ENCODE results near the gene MMS22L.
"Not testable (repeated sequence)": the region's sequence is repeated elsewhere in the genome, so short reads cannot be mapped to it uniquely, and the experiment has no call there.

MMS22L gene

GRCh38 chr6:97186416-97186999 is 96.5 kb downstream of the MMS22L start:
- Histone ChIP-seq H3K27me3 (ENCODE audit: insufficient read depth, low read length) (no peaks in the 10 kb centered on the region), H3K4me3 (ENCODE audit: low read length) (no peak overlapping the region), H3K4me1 (ENCODE audit: insufficient read depth, low read length) (no peaks in the 10 kb centered on the region), H3K27ac (ENCODE audit: low read depth, low read length) (no peak overlapping the region), H3K9ac (ENCODE audit: low read depth, low read length) (no peak overlapping the region), H3K36me3 (ENCODE audit: insufficient read depth, low read length) (peaks cover 13% of the 10 kb centered on the region), H3K9me3 (ENCODE audit: insufficient read depth, low read depth, low read length) (no peaks in the 10 kb centered on the region)
- WGBS, result 40% methylated on average over 3 of the region's 3 CpGs

GRCh38 chr6:97177905-97178304 is 105.1 kb downstream of the MMS22L start:
- H3K4me3 ChIP-seq (ENCODE audit: low read length), result no peak overlapping the region
- H3K9me3 ChIP-seq (ENCODE audit: insufficient read depth, low read depth, low read length), result no peaks in the 10 kb centered on the region
- no peak overlapping the region for H3K9ac ChIP-seq (ENCODE audit: low read depth, low read length)
- no peak overlapping the region for H3K27ac ChIP-seq (ENCODE audit: low read depth, low read length)
- peaks cover 69% of the 10 kb centered on the region for H3K36me3 ChIP-seq (ENCODE audit: insufficient read depth, low read length)
- H3K4me1 ChIP-seq (ENCODE audit: insufficient read depth, low read length), result no peaks in the 10 kb centered on the region
- no peaks in the 10 kb centered on the region for H3K27me3 ChIP-seq (ENCODE audit: insufficient read depth, low read length)
- 100% methylated on average over 3 of the region's 3 CpGs for WGBS

GRCh38 chr6:97176468-97176867 is 106.5 kb downstream of the MMS22L start:
- Histone ChIP-seq H3K27ac (ENCODE audit: low read depth, low read length) (no peak overlapping the region), H3K4me1 (ENCODE audit: insufficient read depth, low read length) (no peaks in the 10 kb centered on the region), H3K9me3 (ENCODE audit: insufficient read depth, low read depth, low read length) (no peaks in the 10 kb centered on the region), H3K4me3 (ENCODE audit: low read length) (no peak overlapping the region), H3K36me3 (ENCODE audit: insufficient read depth, low read length) (peaks cover 68% of the 10 kb centered on the region), H3K9ac (ENCODE audit: low read depth, low read length) (no peak overlapping the region), H3K27me3 (ENCODE audit: insufficient read depth, low read length) (no peaks in the 10 kb centered on the region)
- WGBS, result 95% methylated on average over 2 of the region's 2 CpGs

- H3K27ac ChIP-seq (ENCODE audit: low read depth, low read length), result no peak overlapping the region
- H3K4me1 ChIP-seq (ENCODE audit: insufficient read depth, low read length), result no peaks in the 10 kb centered on the region
- H3K27me3 ChIP-seq (ENCODE audit: insufficient read depth, low read length), result no peaks in the 10 kb centered on the region
- no peaks in the 10 kb centered on the region for H3K9me3 ChIP-seq (ENCODE audit: insufficient read depth, low read depth, low read length)
- peaks cover 67% of the 10 kb centered on the region for H3K36me3 ChIP-seq (ENCODE audit: insufficient read depth, low read length)
- WGBS, result 93% methylated on average over 4 of the region's 4 CpGs
- H3K4me3 ChIP-seq (ENCODE audit: low read length), result no peak overlapping the region
- no peak overlapping the region for H3K9ac ChIP-seq (ENCODE audit: low read depth, low read length)
Measured at GRCh38 chr6:97175806-97176205, 107.2 kb downstream of the MMS22L start.

- Histone ChIP-seq H3K4me1 (ENCODE audit: insufficient read depth, low read length) (no peaks in the 10 kb centered on the region), H3K27me3 (ENCODE audit: insufficient read depth, low read length) (no peaks in the 10 kb centered on the region), H3K9ac (ENCODE audit: low read depth, low read length) (no peak overlapping the region), H3K36me3 (ENCODE audit: insufficient read depth, low read length) (peaks cover 67% of the 10 kb centered on the region), H3K9me3 (ENCODE audit: insufficient read depth, low read depth, low read length) (no peaks in the 10 kb centered on the region), H3K4me3 (ENCODE audit: low read length) (no peak overlapping the region), H3K27ac (ENCODE audit: low read depth, low read length) (no peak overlapping the region)
- WGBS, result 95% methylated on average over 2 of the region's 2 CpGs
Measured at GRCh38 chr6:97174471-97174870, 108.5 kb downstream of the MMS22L start.

GRCh38 chr6:97160280-97160679 is 122.7 kb downstream of the MMS22L start:
- no peaks in the 10 kb centered on the region for H3K27me3 ChIP-seq (ENCODE audit: insufficient read depth, low read length)
- peaks cover 29% of the 10 kb centered on the region for H3K9me3 ChIP-seq (ENCODE audit: insufficient read depth, low read depth, low read length)
- H3K27ac ChIP-seq (ENCODE audit: low read depth, low read length), result no peak overlapping the region
- H3K9ac ChIP-seq (ENCODE audit: low read depth, low read length), result no peak overlapping the region
- H3K4me3 ChIP-seq (ENCODE audit: low read length), result no peak overlapping the region
- H3K4me1 ChIP-seq (ENCODE audit: insufficient read depth, low read length), result no peaks in the 10 kb centered on the region
- H3K36me3 ChIP-seq (ENCODE audit: insufficient read depth, low read length), result peaks cover 46% of the 10 kb centered on the region

GRCh38 chr6:97155447-97155846 is 127.6 kb downstream of the MMS22L start:
- H3K27ac ChIP-seq (ENCODE audit: low read depth, low read length); H3K4me3 ChIP-seq (ENCODE audit: low read length); H3K27me3 ChIP-seq (ENCODE audit: insufficient read depth, low read length); H3K9ac ChIP-seq (ENCODE audit: low read depth, low read length); H3K4me1 ChIP-seq (ENCODE audit: insufficient read depth, low read length): not testable (repeated sequence)
- WGBS, result 100% methylated on average over 2 of the region's 5 CpGs
- peaks cover 50% of the 10 kb centered on the region for H3K36me3 ChIP-seq (ENCODE audit: insufficient read depth, low read length)
- peaks cover 15% of the 10 kb centered on the region; the same call in 1 of the 2 replicates for H3K9me3 ChIP-seq (ENCODE audit: insufficient read depth, low read depth, low read length)

- H3K9me3 ChIP-seq (ENCODE audit: insufficient read depth, low read depth, low read length), result 0 out of 2 replicates have a peak, but pooled peaks cover 3% of the 10 kb centered on the region
- no peaks in the 10 kb centered on the region for H3K4me1 ChIP-seq (ENCODE audit: insufficient read depth, low read length)
- 100% methylated on average over 1 of the region's 3 CpGs for WGBS
- no peak overlapping the region for H3K9ac ChIP-seq (ENCODE audit: low read depth, low read length)
- peaks cover 48% of the 10 kb centered on the region for H3K36me3 ChIP-seq (ENCODE audit: insufficient read depth, low read length)
- H3K4me3 ChIP-seq (ENCODE audit: low read length), result no peak overlapping the region
- no peaks in the 10 kb centered on the region for H3K27me3 ChIP-seq (ENCODE audit: insufficient read depth, low read length)
- H3K27ac ChIP-seq (ENCODE audit: low read depth, low read length), result no peak overlapping the region
Measured at GRCh38 chr6:97154015-97154414, 129.0 kb downstream of the MMS22L start.

- Histone ChIP-seq H3K27ac (ENCODE audit: low read depth, low read length) (no peak overlapping the region), H3K4me3 (ENCODE audit: low read length) (no peak overlapping the region), H3K9me3 (ENCODE audit: insufficient read depth, low read depth, low read length) (0 out of 2 replicates have a peak, but pooled peaks cover 2% of the 10 kb centered on the region), H3K36me3 (ENCODE audit: insufficient read depth, low read length) (peaks cover 65% of the 10 kb centered on the region), H3K4me1 (ENCODE audit: insufficient read depth, low read length) (no peaks in the 10 kb centered on the region), H3K9ac (ENCODE audit: low read depth, low read length) (no peak overlapping the region), H3K27me3 (ENCODE audit: insufficient read depth, low read length) (no peaks in the 10 kb centered on the region)
Measured at GRCh38 chr6:97151601-97152000, 131.4 kb downstream of the MMS22L start.

GRCh38 chr6:97150932-97151331 is 132.1 kb downstream of the MMS22L start:
- 95% methylated on average over 3 of the region's 3 CpGs for WGBS
- H3K9me3 ChIP-seq (ENCODE audit: insufficient read depth, low read depth, low read length), result no peaks in the 10 kb centered on the region
- H3K36me3 ChIP-seq (ENCODE audit: insufficient read depth, low read length), result peaks cover 72% of the 10 kb centered on the region

GRCh38 chr6:97147421-97147820 is 135.6 kb downstream of the MMS22L start:
- peaks cover 61% of the 10 kb centered on the region for H3K36me3 ChIP-seq (ENCODE audit: insufficient read depth, low read length)
- H3K4me1 ChIP-seq (ENCODE audit: insufficient read depth, low read length), result no peaks in the 10 kb centered on the region
- no peak overlapping the region for H3K9ac ChIP-seq (ENCODE audit: low read depth, low read length)
- H3K27me3 ChIP-seq (ENCODE audit: insufficient read depth, low read length), result no peaks in the 10 kb centered on the region
- 100% methylated on average over 1 of the region's 1 CpG for WGBS
- H3K27ac ChIP-seq (ENCODE audit: low read depth, low read length), result no peak overlapping the region
- H3K9me3 ChIP-seq (ENCODE audit: insufficient read depth, low read depth, low read length), result no peaks in the 10 kb centered on the region
- H3K4me3 ChIP-seq (ENCODE audit: low read length), result no peak overlapping the region

More at GRCh38 chr6:97150932-97151331, 132.1 kb downstream of the MMS22L start:
- Histone ChIP-seq H3K27ac (ENCODE audit: low read depth, low read length) (no peak overlapping the region), H3K4me3 (ENCODE audit: low read length) (no peak overlapping the region), H3K9ac (ENCODE audit: low read depth, low read length) (no peak overlapping the region), H3K27me3 (ENCODE audit: insufficient read depth, low read length) (no peaks in the 10 kb centered on the region), H3K4me1 (ENCODE audit: insufficient read depth, low read length) (no peaks in the 10 kb centered on the region)

- Histone ChIP-seq H3K36me3 (ENCODE audit: insufficient read depth, low read length) (peaks cover 44% of the 10 kb centered on the region), H3K4me3 (ENCODE audit: low read length) (no peak overlapping the region), H3K27ac (ENCODE audit: low read depth, low read length) (no peak overlapping the region), H3K9me3 (ENCODE audit: insufficient read depth, low read depth, low read length) (no peaks in the 10 kb centered on the region), H3K9ac (ENCODE audit: low read depth, low read length) (no peak overlapping the region), H3K4me1 (ENCODE audit: insufficient read depth, low read length) (no peaks in the 10 kb centered on the region), H3K27me3 (ENCODE audit: insufficient read depth, low read length) (no peaks in the 10 kb centered on the region)
- 93% methylated on average over 1 of the region's 1 CpG for WGBS
Measured at GRCh38 chr6:97145691-97146090, 137.3 kb downstream of the MMS22L start.
